Panc1 (cell line): ENCODE data around the gene BTG1.

Experiments used
- REST ChIP-seq, 2 experiments: IDR thresholded peaks; 2 replicates each; pipeline ENCODE4 v1.6.1; 2011 to 2012; ENCODE audit warnings: low read depth in 2 of 2, control low read depth in 1 of 2, low read length in 1 of 2, mild to moderate bottlenecking in 1 of 2, moderate library complexity in 1 of 2; ENCODE audit not compliant: insufficient read depth in 1 of 2
- TCF7L2 ChIP-seq: IDR thresholded peaks from 2 replicates; pipeline ENCODE4 v1.6.1; 2011; ENCODE audit warnings: mild to moderate bottlenecking, low read depth, low read length, inconsistent platforms

DNA sequence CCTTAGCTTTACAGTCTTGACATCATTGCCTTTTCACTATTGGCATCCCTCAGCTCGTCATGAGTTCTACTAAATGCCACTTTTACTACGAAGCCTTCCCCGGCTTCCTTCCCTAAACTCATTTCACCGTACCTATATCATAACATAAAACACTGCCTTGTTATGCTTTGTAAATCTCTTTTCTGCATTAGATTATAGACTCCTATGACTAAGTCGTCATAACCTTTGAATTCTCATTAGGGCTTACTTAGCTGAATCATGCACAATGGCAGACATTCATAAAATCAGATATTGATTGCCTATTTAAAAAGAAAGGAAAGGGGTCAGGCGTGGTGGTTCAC, 21.0 kb downstream of the BTG1 start:
- no peak for TF ChIP-seq REST (IDR thresholded peaks at IDR 0.05; ENCODE audit: insufficient read depth in 1 of 2, low read depth in 2 of 2, low read length in 1 of 2)
- TF ChIP-seq TCF7L2: no peak
